ENCODE results near the gene ARID1B.

ARID1B gene

GRCh38 chr6:156875062-156875461 is 97.9 kb downstream of the ARID1B start:
- H3K4me3 ChIP-seq (ENCODE audit: low read depth, low read length): no peak overlapping the region

DNA sequence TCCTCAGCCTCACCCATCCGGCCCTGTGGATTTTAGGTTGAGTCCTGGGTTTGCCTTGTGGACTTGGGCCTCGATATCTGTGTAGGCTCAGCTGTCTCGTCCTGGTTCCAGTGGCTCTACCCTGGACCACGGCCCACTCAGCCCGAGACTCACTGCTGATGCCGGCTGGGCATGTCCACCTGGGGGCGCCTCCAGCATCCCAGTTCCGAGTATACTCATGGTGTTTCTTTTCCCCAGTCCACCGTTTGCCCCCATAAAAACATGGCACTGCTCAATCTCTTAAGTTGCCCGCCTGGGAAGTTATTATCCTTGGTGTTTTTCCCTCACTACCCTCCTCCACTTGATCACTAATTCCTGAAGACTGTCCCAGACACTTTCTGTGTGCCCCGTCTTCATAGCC is 99.1 kb downstream of the ARID1B start:
- H3K4me3 ChIP-seq (ENCODE audit: low read depth, low read length): no peak overlapping the region

DNA sequence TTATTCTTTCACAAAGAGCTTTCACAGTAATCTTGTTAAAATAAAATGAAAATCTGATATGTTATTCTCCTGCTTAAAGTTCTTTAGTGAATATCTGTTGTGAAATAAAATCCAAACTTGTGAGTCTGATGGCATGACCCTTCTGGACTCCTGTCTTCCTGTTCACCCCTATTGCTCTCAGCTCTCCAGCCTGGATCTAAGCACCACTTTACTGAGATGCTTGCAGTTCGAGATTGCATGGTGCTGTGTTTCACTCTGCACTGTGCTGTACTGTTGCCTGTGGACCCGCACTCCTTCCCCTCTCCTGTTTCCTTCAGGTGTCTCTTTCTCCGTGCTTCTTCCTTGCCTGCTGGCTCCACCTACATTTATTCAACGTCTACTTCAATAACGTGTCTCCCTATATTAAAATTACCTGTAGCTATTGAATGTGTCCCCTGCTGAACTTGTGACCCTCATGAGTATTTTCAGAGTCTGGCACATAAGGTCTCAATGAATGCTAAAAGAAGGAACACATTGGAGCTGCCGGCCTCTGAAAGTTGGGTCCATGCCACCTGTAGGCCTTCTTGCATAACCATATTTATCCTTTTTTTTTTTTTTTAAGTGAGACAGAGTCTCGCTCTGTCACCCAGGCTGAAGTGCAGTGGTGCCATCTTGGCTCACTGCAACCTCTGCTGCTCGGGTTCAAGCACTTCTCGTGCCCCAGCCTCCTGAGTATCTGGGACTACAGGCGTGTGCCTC is 100.1 kb downstream of the ARID1B start:
- H3K4me3 ChIP-seq (ENCODE audit: low read depth, low read length): no peak overlapping the region

GRCh38 chr6:156878681-156879080 is 101.5 kb downstream of the ARID1B start:
- H3K4me3 ChIP-seq (ENCODE audit: low read depth, low read length): no peak overlapping the region

GRCh38 chr6:156879186-156879585 is 102.0 kb downstream of the ARID1B start:
- no peak overlapping the region for H3K4me3 ChIP-seq (ENCODE audit: low read depth, low read length)

DNA sequence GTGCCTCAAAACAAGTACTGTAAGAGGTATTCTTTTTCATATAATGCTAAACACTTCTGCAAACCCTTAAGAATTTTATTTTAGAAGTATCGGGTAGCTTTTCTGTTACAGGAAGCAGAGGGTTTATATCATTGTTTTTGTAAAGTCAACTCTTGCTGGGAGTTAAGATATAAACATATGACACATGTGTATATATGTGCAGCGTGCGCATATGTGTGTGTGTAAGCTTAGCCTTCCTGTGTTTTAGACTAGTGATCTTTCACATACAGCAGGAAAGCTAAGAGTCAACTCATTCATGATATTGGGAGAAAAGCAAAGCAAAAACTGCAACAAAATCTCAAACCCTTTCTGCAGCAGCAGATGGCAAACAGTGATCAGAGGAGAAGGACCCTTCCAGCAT is 102.4 kb downstream of the ARID1B start:
- no peak overlapping the region for H3K4me3 ChIP-seq (ENCODE audit: low read depth, low read length)

GRCh38 chr6:156880913-156881312 is 103.7 kb downstream of the ARID1B start:
- no peak overlapping the region for H3K4me3 ChIP-seq (ENCODE audit: low read depth, low read length)

GRCh38 chr6:156881687-156882629 is 104.8 kb downstream of the ARID1B start:
- H3K4me3 ChIP-seq (ENCODE audit: low read depth, low read length): no peak overlapping the region

GRCh38 chr6:156883497-156884252 is 106.5 kb downstream of the ARID1B start:
- no peak overlapping the region for H3K4me3 ChIP-seq (ENCODE audit: low read depth, low read length)

DNA sequence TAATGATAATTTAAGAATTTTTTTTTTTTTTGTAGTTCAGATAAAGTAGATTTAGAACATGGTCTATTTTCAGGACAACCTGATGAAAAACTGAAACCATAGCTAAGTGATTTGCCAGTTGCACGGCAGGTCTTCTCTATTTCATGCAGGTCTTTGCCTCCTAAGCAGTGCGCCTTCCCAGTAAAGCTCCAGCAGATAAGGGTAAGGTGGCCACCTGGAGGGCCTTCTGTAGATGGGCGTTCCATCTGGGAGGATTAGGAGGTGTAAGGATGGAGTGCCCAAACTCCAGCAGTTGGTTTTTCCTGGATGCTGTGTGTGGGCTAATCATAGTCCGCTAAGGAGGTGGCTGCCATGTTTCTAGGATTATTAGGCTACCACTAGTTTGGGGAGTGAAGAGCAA is 107.1 kb downstream of the ARID1B start:
- no peak overlapping the region for H3K4me3 ChIP-seq (ENCODE audit: low read depth, low read length)

- no peak overlapping the region for H3K4me3 ChIP-seq (ENCODE audit: low read depth, low read length)
These were observed 108.4 kb downstream of the ARID1B start for GRCh38 chr6:156885562-156885961.

DNA sequence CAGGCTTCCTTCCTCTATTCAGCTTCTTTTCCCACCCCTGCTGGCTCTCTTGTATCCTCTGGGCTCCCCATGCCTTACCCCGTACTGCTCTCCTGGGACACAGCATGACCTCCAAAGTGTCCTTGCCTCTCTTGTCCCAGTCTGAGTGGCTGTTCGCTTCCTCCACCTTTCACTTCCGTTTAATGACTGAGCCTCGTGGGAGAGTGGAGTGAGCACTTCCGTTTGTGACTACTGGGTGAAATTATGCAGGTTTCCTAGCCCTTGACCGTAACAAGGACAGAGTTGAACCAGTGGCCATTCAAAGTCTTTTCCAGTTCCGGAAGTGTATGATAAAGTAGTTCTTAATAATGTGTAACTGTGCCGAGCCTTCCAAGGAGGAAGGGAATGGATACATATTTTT is 109.2 kb downstream of the ARID1B start:
- no peak overlapping the region for H3K4me3 ChIP-seq (ENCODE audit: low read depth, low read length)

- H3K4me3 ChIP-seq (ENCODE audit: low read depth, low read length): no peak overlapping the region
These were observed 110.6 kb downstream of the ARID1B start for GRCh38 chr6:156887623-156888269.

- H3K4me3 ChIP-seq (ENCODE audit: low read depth, low read length): no peak overlapping the region
These were observed 112.3 kb downstream of the ARID1B start for GRCh38 chr6:156889469-156889868.

DNA sequence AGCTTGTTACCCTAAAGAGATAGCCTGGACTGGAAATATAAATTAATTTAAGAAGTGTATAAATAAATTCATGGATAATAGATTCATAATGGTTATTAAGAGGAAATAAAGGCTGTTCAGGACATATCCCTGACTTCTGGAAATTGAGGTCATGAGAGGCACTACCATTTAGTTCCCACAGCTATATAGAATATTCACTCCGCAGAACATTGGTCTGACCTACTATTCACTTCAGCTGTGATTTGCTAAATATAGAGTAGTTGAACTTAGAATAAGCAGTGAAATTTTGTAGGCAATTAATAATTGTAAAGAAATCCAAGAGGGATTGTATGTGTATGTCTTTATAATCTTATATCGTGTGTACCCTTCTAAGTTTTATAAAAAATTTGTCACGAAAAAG is 112.8 kb downstream of the ARID1B start:
- H3K4me3 ChIP-seq (ENCODE audit: low read depth, low read length): no peak overlapping the region

- no peak overlapping the region for H3K4me3 ChIP-seq (ENCODE audit: low read depth, low read length)
These were observed 113.6 kb downstream of the ARID1B start for GRCh38 chr6:156890627-156891314.

- H3K4me3 ChIP-seq (ENCODE audit: low read depth, low read length): no peak overlapping the region
These were observed 120.8 kb downstream of the ARID1B start for GRCh38 chr6:156897907-156898531.

DNA sequence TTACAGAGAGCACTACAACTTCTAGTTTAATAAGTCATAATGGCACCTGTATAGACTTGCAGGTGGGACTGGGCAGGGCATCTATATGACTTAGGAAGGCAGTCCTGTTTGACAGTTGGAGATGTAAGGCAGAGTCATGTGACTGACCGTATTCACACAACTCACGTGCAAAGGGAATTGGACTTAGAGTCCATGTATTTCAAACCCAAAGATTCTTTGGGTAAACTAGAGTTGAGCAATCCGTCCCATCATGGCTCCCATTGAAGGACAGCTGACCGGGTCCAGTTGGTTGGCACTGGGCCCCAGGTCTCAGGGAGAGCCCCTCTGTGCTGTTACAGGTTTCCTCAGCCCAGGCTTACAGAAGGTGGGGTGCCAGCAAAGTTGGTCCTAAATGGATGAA is 121.9 kb downstream of the ARID1B start:
- H3K4me3 ChIP-seq (ENCODE audit: low read depth, low read length): no peak overlapping the region

DNA sequence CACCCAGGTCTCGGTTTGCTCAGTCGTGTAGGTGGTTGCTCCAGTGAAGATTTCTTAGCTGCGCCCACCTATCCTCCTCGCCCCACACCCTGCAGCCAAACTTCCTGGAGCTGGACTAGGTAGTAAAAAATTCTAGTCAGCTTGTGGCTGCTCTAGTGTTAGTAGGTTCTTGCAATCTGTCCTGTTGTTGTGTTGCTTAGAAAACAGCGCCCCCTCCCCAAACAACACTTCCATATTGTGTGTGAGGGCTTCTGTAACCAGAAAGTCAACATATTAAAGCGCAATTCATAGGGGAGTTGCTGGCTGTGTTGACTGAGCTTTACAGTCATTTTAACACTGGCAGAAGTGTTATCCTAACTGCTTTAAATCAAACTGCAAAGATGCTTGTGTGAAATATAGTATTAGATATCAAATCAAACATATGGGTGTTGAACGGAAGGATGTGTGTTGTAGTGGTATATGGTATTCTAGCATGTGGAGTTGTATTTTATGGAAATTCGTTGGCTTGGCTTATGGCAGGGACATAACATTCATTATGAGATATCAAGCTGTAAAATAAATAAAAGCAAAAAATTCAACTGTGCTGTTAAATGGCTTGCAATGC is 122.5 kb downstream of the ARID1B start:
- no peak overlapping the region for H3K4me3 ChIP-seq (ENCODE audit: low read depth, low read length)

Measured in iPS-11a (cell line).